ENCODE measurements around the gene OMP. TPM values are rescaled to one million over a fixed set of nuclear protein-coding genes. Genes with fewer than 3 reads are reported as not detected.
"Not testable (repeated sequence)": the region's sequence is repeated elsewhere in the genome, so short reads cannot be mapped to it uniquely, and the experiment has no call there.

The OMP gene
- total RNA-seq, 2 experiments from 2014 or later = not detected

DNA sequence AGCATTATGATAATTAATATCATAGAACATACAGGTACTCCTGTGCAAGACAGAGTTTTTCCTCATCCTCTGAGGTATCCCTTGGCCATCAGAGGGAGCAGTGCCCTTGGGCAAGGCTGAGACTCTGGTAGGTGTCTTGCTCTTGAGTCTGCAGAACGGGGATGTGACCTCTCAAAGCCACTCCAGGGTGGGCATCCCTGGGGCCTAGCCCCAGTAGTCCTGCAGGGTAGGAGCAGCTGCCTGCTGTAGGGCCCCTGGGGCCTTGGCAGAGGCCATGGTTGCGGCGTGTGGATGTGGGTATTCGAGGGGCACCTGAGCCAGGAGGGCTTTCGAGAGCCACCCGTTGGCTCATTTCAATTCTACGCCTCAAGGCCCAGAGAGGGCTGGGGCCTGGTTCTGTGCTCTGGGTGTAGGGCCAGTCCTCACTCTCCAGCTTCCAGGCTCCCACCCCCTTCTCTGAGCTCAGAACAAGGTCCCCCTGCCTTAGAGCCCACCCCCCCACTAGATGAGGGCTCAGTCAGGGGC lies 7.7 kb upstream of the OMP start:
- no peak for DNase-seq
- ATAC-seq = no peak
- ChIA-PET POLR2A (interaction anchor here (1.4 kb wide), 1 partner anchor 12 kb away, joined by 3 read pairs; no protein-coding TSS in a partner anchor), CTCF (interaction anchor here (0.6 to 2.0 kb wide), 5 partner anchors 29 to 175 kb away, joined by 3 to 8 read pairs (median 4); no protein-coding TSS in a partner anchor)
- intact Hi-C loops (cut with micrococcal nuclease) = loop anchor here (5.0 to 10.0 kb wide), 2 partner anchors 48 to 290 kb away; no protein-coding TSS in a partner anchor
- TF ChIP-seq CTCF (IDR thresholded peaks at IDR 0.05) = no peak
- H3K27ac Mint-ChIP-seq = no peak overlapping the region
- H3K27me3 Mint-ChIP-seq = no peaks in the 10 kb centered on the region
- peaks cover 5% of the 10 kb centered on the region for H3K4me1 Mint-ChIP-seq (ENCODE audit: low read depth)
- H3K4me3 Mint-ChIP-seq = no peak overlapping the region
- no peaks in the 10 kb centered on the region for H3K9me3 Mint-ChIP-seq
- H3K36me3 Mint-ChIP-seq (ENCODE audit: low read depth) = no peaks in the 10 kb centered on the region

DNA sequence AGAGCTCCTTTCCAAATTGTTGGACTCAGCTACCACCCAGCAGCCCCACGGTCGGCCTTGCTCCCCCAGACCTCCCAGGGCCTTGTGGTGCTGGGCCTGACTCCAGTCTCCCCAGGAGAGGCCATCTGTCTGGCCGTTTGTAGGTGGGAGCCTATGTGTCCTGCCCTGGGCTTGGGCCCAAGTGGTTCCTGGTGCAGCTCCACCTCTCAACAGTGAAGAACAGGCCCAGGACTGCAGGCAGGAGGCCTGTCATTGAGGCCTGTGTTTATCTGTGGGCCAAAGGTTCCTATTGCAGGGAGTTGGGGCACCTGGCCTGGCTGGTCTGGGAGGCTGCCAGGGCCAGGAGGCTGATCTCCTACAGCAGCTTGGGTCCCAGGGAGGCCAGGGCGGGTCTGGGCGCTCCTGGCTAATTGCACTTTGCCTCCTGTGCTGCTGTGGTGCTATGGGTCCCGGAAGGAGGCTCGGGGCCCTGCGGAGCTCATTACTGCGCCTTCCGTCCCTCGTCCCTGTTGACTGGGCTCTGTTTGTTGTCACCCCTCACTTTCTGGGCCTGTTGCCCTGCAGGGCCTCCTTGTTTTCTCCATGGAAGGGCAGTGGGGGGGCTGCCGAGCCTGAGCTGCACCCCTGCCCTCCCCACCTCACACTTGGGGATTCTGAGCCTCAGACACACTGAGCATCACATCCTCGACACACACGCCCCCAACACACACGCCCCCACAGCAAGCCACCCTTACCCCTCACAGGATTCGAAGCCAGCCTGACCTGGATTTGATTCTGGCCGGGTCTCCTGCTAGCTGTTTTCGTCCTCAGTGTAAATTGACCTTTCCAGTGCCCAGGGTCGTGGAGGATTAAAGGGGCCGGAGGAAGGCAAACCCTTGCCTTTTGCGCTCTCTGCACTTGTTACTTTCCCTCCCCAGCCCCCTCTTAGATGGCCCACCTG lies 6.8 kb upstream of the OMP start:
- Mint-ChIP-seq H3K27ac (no peak overlapping the region), H3K27me3 (no peaks in the 10 kb centered on the region), H3K4me1 (ENCODE audit: low read depth) (peaks cover 3% of the 10 kb centered on the region), H3K4me3 (no peak overlapping the region), H3K9me3 (no peaks in the 10 kb centered on the region), H3K36me3 (ENCODE audit: low read depth) (no peaks in the 10 kb centered on the region)
- no peak for TF ChIP-seq CTCF (IDR thresholded peaks at IDR 0.05)
- DNase-seq = no peak
- ATAC-seq = no peak
- ChIA-PET POLR2A (interaction anchor here (1.4 kb wide), 1 partner anchor 11 kb away, joined by 3 read pairs; no protein-coding TSS in a partner anchor), CTCF (interaction anchor here (1.0 to 2.0 kb wide), 4 partner anchors 31 to 176 kb away, joined by 3 to 8 read pairs (median 3); no protein-coding TSS in a partner anchor)
- intact Hi-C loops (cut with micrococcal nuclease) = loop anchor here (10.0 kb wide), 1 partner anchor 291 kb away; no protein-coding TSS in a partner anchor

DNA sequence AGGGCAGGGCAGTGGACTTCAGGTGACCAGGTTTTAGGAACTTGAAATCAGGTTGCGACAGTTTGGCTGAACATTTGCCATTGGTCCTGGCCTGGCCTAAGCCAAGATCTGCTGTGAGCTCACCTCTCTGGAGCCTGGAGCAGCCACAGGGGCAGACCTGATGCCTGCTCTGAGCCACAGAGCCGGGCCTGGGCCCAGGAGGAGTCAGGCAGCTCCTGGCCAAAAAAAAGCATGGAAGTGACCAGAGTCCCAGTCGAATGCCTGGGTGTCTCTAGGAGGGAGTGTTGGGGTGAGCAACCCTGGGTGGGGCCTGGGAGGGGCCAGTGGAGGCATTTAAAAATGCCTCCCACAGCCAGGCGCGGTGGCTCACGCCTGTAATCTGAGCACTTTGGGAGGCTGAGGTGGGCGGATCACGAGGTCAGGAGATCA lies 6.0 kb upstream of the OMP start:
- no peak for TF ChIP-seq CTCF (IDR thresholded peaks at IDR 0.05)
- Mint-ChIP-seq H3K27ac (no peak overlapping the region), H3K27me3 (no peaks in the 10 kb centered on the region), H3K4me3 (no peak overlapping the region), H3K4me1 (ENCODE audit: low read depth) (no peaks in the 10 kb centered on the region), H3K9me3 (no peaks in the 10 kb centered on the region), H3K36me3 (ENCODE audit: low read depth) (no peaks in the 10 kb centered on the region)
- ATAC-seq (no peak), DNase-seq (no peak)
- intact Hi-C loops (cut with micrococcal nuclease) = loop anchor here (10.0 kb wide), 1 partner anchor 292 kb away; no protein-coding TSS in a partner anchor
- ChIA-PET POLR2A (no interaction called here), CTCF (interaction anchor here (1.1 to 2.0 kb wide), 2 partner anchors 51 to 177 kb away, joined by 3 to 8 read pairs; no protein-coding TSS in a partner anchor)

GRCh38 chr11:77097180-77097579 lies 5.5 kb upstream of the OMP start:
- DNase-seq, H3K27me3 Mint-ChIP-seq: not testable (repeated sequence)
- intact Hi-C loops (cut with micrococcal nuclease) = loop anchor here (10.0 kb wide), 1 partner anchor 292 kb away; no protein-coding TSS in a partner anchor

GRCh38 chr11:77100166-77101042 lies 2.2 kb upstream of the OMP start:
- H3K27me3 Mint-ChIP-seq = no peaks in the 10 kb centered on the region
- no peaks in the 10 kb centered on the region for H3K36me3 Mint-ChIP-seq (ENCODE audit: low read depth)
- CTCF ChIA-PET = interaction anchor here (1.0 to 1.3 kb wide), 5 partner anchors 8 to 444 kb away, joined by 3 to 7 read pairs (median 5); no protein-coding TSS in a partner anchor
- no peak overlapping the region for H3K27ac Mint-ChIP-seq
- no peak for TF ChIP-seq CTCF (IDR thresholded peaks at IDR 0.05)
- ATAC-seq (no peak), DNase-seq (no peak)
- POLR2A ChIA-PET = no interaction called here
- no peak overlapping the region for H3K4me3 Mint-ChIP-seq
- no peaks in the 10 kb centered on the region for H3K9me3 Mint-ChIP-seq
- intact Hi-C loops (cut with micrococcal nuclease) = no loop called here
- H3K4me1 Mint-ChIP-seq (ENCODE audit: low read depth) = no peaks in the 10 kb centered on the region

More at GRCh38 chr11:77097180-77097579, 5.5 kb upstream of the OMP start:
- ATAC-seq; H3K4me3 Mint-ChIP-seq; POLR2A ChIA-PET; H3K27ac Mint-ChIP-seq; H3K9me3 Mint-ChIP-seq; H3K36me3 Mint-ChIP-seq (ENCODE audit: low read depth); H3K4me1 Mint-ChIP-seq (ENCODE audit: low read depth): not testable (repeated sequence)
- CTCF ChIA-PET = interaction anchor here (1.1 kb wide), 1 partner anchor 52 kb away, joined by 3 read pairs; no protein-coding TSS in a partner anchor

Data from activated CD8-positive, alpha-beta T cell treated with anti-CD3 and anti-CD28 coated beads for 36 hours (primary cell).